Suppressor macrophage (primary cell): ENCODE measurements around the gene KREMEN1.
"Not testable (repeated sequence)": the region's sequence is repeated elsewhere in the genome, so short reads cannot be mapped to it uniquely, and the experiment has no call there.

Experiments used
- DNase-seq, 4 experiments: peaks; one replicate each; pipeline ENCODE4 v3.0.0-alpha.2; 2020 to 2022

The KREMEN1 gene

GRCh38 chr22:29108137-29108536 is 35.3 kb downstream of the KREMEN1 start:
- DNase-seq = no peak

DNA sequence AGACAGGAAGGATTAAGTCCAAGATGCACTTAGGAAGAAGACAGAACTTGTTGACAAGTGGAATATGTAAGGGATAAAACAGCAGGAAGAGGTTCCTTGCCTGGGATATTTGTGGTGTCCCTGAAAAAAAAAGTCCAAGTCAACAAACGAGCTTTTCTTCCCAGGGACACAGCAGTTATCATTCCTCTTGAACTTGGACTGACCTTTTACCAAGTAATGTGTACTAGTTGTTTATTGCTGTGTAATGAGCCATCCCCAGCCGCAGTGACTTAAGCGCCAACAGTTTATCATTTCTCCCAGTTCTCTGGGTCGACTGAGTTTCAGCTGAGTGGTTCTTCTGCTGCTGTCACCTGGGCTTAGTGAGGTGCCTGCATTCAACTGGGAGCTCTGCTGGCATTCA is 37.0 kb downstream of the KREMEN1 start:
- DNase-seq = no peak

- no peak for DNase-seq
Measured at GRCh38 chr22:29110946-29111345, 38.1 kb downstream of the KREMEN1 start.

DNA sequence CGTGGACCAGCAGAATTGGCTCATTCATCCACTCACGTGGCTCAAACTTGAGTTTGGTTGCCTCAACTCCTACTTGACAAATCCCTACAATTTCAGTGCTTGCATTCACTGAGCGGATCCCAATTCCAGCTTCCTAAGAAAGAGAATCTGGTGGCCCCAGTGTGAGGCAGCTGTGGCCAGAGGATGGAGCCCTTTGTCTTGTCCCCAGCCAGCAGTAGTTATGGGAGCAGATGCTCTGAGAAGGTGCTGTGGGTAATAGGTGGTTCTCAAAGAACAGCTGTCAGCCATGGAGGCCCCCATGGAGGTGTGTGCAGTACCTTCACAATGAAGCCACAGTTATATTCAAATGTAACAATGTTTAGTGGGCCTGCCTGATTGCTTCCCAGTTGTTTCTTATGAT is 39.3 kb downstream of the KREMEN1 start:
- no peak for DNase-seq

DNA sequence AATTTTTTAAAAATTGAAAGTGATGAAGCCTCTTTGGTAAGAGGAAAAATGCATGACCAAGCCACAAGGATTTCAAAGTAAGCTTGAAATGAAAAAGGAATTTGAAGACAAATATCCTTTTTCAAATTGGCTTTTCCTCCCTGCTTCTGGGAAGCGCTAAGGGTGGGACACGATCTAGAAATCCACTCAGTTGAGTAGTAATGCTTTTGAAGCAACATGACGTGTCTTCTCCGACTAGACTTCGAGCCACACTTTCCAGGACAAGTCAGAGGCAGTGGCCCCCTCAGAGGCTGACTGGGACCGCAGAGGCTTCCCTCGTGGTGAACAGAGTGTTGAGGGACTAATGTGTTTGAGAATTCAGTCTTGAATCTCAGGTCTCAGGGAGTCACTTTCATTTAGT is 39.8 kb downstream of the KREMEN1 start:
- no peak for DNase-seq

DNA sequence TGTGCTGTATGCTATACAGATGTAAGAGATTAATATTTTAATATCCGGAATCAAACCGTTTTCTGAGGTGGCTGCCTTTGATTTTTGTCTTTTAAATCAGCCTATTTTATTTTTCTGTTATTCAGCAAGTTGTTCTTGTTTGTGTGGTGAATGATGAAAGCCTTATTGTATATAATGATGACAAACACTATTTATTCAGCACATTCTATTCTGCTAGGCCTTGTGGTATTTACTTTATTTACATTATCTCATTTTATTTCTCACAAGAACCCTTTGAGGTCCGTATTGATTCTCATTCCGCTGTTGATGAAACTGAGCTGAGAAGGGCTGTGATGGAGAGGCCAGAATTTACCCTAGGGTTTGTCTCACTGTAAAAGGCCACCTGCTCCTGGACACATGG is 40.5 kb downstream of the KREMEN1 start:
- no peak for DNase-seq

- no peak for DNase-seq
Measured at GRCh38 chr22:29114392-29114791, 41.6 kb downstream of the KREMEN1 start.

- no peak for DNase-seq
Measured at GRCh38 chr22:29115682-29116288, 43.0 kb downstream of the KREMEN1 start.

- DNase-seq = no peak
Measured at GRCh38 chr22:29116397-29117123, 43.7 kb downstream of the KREMEN1 start.

- DNase-seq = peak; percentile 54 to 89 (median 72)
Measured at GRCh38 chr22:29117799-29118477, 45.1 kb downstream of the KREMEN1 start.

DNA sequence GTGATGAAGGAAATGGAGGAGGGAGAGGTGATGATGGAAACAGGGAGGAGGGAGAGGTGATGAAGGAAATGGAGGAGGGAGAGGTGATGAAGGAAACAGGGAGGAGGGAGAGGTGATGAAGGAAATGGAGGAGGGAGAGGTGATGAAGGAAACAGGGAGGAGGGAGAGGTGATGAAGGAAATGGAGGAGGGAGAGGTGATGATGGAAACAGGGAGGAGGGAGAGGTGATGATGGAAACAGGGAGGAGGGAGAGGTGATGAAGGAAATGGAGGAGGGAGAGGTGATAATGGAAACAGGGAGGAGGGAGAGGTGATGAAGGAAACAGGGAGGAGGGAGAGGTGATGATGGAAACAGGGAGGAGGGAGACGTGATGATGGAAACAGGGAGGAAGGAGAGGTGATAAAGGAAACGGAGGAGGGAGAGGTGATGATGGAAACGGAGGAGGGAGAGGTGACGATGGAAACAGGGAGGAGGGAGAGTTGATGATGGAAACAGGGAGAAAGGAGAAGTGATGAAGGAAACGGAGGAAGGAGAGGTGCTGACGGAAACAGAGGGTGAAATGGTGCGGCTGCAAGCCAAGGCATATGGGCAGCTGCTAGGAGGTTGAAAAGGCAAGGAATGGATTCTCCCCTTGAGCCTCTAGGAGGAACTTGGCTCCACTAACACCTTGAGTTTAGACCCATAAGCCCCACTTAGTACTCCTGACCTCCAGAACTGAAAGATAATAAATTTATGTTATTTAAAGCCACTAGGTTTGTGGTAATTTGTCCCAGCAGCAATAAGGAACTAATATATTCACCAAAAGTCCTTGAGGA is 47.5 kb downstream of the KREMEN1 start:
- DNase-seq = not testable (repeated sequence)

DNA sequence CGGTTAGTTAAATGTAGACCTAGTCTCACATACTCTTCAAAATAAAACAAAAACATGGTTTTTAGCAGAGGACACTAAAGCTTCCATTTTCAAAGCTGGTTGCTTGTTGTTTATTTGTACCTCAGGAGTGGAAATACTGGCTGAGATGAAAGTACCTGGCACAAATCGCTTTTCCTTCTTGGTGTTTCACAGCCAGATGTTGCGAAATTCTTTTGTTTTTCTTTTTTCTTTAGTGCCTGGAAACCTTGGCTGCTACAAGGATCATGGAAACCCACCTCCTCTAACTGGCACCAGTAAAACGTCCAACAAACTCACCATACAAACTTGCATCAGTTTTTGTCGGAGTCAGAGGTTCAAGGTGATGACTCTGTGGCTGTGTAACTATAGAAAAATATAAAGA is 48.3 kb downstream of the KREMEN1 start:
- no peak for DNase-seq

DNA sequence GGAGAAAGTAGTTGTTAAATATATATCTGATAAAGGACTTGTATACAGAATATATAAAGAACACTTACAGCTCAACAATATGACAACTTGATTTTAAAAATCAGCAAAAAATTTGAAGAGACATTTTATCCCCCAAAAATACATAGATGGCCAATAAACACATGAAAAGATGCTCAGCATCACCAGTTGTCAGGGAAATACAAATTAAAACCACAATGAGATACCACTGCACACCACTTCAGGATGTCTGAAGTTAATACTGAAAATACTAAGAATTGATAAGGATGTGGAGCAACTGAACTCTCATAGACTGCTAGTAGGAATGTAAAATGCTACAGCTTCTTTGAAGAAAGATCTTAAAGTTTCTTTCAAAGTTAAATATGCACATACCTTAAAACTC is 49.2 kb downstream of the KREMEN1 start:
- DNase-seq = no peak

- DNase-seq = no peak
Measured at GRCh38 chr22:29124777-29125442, 52.1 kb downstream of the KREMEN1 start.

GRCh38 chr22:29125443-29125778 is 52.6 kb downstream of the KREMEN1 start:
- DNase-seq = no peak

GRCh38 chr22:29125844-29126243 is 53.0 kb downstream of the KREMEN1 start:
- no peak for DNase-seq

DNA sequence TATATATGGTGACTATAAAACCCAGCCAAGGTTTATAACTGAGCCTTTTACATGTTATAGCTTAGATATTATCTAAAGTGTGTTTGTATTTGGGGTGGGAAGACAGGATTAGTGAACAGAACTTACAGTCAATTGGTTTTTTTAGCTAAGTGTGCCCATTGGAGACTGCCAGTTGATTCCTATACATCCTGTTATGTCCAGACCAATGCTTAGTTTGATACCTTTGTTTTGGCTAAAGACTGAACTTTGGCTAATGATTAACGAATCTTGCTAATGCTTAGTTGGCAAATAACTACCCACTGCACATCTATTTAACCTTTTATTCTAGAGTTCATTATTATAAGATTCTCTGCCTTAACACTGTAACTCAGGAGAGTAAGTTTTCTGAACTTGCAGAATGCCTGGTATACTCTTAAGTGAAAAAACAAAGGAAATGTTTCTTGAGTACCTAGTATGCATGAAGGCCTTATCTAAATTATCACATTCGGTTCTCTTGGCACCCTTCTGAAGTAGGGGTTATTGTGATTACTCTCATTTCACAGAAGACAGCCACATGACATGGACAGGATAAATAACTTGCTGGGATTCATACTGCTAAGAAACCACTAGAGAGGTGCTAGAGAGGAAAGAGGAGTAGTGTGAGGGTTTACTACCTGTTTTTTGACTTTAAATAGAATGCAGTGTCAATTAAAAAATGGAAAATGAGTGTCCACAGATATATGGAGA is 54.0 kb downstream of the KREMEN1 start:
- DNase-seq = no peak

DNA sequence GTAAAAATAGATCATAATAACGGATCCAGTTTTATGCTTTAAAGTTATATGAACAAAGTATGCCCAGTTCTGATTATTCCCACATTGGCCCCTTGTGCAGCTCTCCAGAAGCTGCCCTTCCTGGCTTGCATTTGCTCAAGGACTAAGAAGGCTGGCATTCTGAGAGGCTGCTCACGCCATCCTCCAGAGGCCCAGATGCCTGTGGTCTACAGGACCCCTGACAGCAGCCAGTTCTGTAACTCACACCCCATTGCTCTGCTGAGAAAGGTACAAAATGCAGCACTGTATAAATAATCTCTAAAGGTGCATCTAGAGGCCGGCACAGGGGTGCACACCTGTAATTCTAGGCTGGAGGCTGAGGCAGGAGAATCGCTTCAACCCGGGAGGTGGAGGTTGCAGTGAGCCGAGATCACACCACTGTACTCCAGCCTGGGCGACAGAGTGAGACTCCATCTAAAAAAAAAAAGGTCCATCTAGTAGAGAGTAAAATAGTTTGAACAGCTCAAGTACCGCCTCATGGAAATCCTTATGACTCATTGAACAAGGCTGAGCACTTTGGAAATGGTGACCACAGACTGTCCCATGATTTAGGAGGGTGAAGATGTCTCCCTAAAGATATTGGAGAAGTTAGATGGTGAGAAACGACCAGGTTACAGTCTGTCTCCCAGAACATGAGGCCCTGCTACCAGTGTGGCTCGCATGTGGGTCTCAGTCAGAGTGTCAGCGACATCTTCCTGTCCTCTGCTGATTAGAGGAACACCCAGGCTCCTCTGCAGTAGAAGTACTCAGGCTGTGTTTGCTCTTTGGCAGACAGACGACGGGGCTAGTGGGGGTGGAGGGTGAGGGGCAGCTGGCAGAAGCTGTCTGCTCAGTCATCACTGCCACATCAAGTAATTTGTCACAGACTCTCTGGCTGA is 56.3 kb downstream of the KREMEN1 start:
- DNase-seq = peak in 3 of 4 experiments; percentile 20 to 47 (median 45)

DNA sequence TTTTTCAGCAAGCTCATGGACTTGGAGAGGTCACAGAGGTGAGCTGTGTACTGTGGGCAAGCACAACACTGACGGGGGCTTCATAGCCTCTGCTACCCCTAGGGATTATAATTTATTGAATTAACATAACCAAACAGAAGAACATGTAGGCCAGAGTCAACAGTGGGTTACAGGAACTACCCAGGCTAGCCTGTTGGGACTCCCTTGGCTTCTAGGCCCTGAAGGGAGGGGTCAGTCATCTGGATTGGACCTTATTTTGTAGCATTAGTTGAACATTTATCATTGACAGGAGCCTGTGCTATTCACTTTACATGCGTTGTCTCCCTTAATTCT is 56.9 kb downstream of the KREMEN1 start:
- no peak for DNase-seq

DNA sequence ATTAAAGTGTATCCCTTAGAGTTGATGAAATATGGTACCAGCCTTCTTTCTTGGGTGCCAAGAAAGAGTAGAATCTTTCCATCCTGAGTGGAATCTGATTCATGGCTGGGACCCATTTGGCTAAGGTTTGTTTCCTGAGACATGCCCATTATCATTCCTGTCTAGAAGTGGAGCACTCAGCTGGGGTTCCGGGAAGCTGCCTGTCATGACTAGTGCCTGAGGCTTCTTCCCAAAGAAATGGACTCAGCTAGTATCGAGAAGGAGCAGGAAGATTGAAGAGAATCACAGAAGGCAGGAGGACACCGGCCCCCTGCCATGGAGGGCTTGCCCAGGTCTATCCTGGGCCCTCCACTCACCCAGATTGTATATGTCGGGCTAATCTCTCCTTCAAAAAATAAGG is 57.6 kb downstream of the KREMEN1 start:
- no peak for DNase-seq

DNA sequence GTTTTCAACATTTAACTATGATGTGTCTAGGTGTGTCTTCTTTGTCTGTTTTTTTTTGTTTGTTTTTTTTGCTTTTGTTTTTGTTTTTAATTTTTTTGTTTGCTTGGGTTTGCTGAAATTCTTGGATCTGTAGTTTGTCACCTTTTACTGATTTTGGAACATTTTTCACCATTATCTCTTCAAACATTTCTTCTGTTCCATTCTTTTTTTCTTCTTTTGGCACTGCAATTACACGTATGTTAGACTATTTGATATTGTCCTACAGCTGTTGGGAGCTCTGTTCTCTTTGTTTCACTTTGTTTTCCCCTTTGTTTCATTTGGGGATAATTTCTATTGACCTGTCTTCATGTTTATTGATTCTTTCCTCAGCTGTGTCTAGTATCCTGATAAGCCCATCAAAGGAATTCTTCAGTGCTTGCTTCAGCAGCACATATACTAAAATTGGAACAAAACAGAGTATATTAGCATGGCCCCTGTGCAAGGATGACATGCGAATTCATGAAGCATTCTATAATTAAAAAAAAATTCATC is 60.8 kb downstream of the KREMEN1 start:
- DNase-seq = no peak
